Progenitor cell of endocrine pancreas (in vitro differentiated cells): ENCODE results near the gene PODXL. TPM values are rescaled to one million over a fixed set of nuclear protein-coding genes. Genes with fewer than 3 reads are reported as not detected.
"Not testable (repeated sequence)": the region's sequence is repeated elsewhere in the genome, so short reads cannot be mapped to it uniquely, and the experiment has no call there.

Source experiments
- DNase-seq: peaks from one replicate; pipeline ENCODE4 v3.0.0; 2021; ENCODE audit warnings: low spot score; ENCODE audit not compliant: unreplicated experiment
- H3K27ac Mint-ChIP-seq: 2 replicates; pipeline ENCODE4 v1.8.0; 2021; ENCODE audit warnings: mild to moderate bottlenecking, moderate library complexity, mixed read lengths
- H3K27me3 Mint-ChIP-seq: 2 replicates; pipeline ENCODE4 v1.8.0; 2021; ENCODE audit warnings: mixed read lengths
- H3K36me3 Mint-ChIP-seq: 2 replicates; pipeline ENCODE4 v1.8.0; 2022; ENCODE audit warnings: mixed read lengths; ENCODE audit not compliant: insufficient read depth
- H3K4me1 Mint-ChIP-seq: 2 replicates; pipeline ENCODE4 v1.8.0; 2021; ENCODE audit warnings: low read depth, mixed read lengths
- H3K4me3 Mint-ChIP-seq: 2 replicates; pipeline ENCODE4 v1.8.0; 2021; ENCODE audit warnings: low read depth, mild to moderate bottlenecking, moderate library complexity, mixed read lengths
- H3K9me3 Mint-ChIP-seq: 2 replicates; pipeline ENCODE4 v1.8.0; 2021; ENCODE audit warnings: low read depth, mixed read lengths
- total RNA-seq: library from RNA; stranded (reverse); gene quantifications from 2 replicates; pipeline ENCODE4 v1.2.1, GENCODE V29; 2021
- TF ChIP-seq, protein P1 (sequence below): fragments of 200-600 bp; sonication (generic); IDR thresholded peaks from one replicate; pipeline ENCODE4 v1.5.0; 2021; ENCODE audit warnings: antibody characterized with exemption, mild to moderate bottlenecking; ENCODE audit not compliant: unreplicated experiment

Gene PODXL
- total RNA-seq, 1 donor from 2014 or later: 21.2 TPM

GRCh38 chr7:131467788-131468187 lies 88.6 kb downstream of the PODXL start:
- H3K27ac Mint-ChIP-seq: peak overlapping the region; percentile 22
- H3K4me3 Mint-ChIP-seq: no peak overlapping the region
- DNase-seq: no peak
- H3K4me1 Mint-ChIP-seq: peaks cover 3% of the 10 kb centered on the region
- TF ChIP-seq, protein P1, sequence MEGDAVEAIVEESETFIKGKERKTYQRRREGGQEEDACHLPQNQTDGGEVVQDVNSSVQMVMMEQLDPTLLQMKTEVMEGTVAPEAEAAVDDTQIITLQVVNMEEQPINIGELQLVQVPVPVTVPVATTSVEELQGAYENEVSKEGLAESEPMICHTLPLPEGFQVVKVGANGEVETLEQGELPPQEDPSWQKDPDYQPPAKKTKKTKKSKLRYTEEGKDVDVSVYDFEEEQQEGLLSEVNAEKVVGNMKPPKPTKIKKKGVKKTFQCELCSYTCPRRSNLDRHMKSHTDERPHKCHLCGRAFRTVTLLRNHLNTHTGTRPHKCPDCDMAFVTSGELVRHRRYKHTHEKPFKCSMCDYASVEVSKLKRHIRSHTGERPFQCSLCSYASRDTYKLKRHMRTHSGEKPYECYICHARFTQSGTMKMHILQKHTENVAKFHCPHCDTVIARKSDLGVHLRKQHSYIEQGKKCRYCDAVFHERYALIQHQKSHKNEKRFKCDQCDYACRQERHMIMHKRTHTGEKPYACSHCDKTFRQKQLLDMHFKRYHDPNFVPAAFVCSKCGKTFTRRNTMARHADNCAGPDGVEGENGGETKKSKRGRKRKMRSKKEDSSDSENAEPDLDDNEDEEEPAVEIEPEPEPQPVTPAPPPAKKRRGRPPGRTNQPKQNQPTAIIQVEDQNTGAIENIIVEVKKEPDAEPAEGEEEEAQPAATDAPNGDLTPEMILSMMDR: no peak
- H3K27me3 Mint-ChIP-seq: no peaks in the 10 kb centered on the region
- peaks cover 25% of the 10 kb centered on the region for H3K36me3 Mint-ChIP-seq
- no peaks in the 10 kb centered on the region for H3K9me3 Mint-ChIP-seq

- TF ChIP-seq, protein P1: no peak
- no peaks in the 10 kb centered on the region for H3K27me3 Mint-ChIP-seq
- peaks cover 3% of the 10 kb centered on the region for H3K4me1 Mint-ChIP-seq
- no peak overlapping the region for H3K4me3 Mint-ChIP-seq
- H3K9me3 Mint-ChIP-seq: no peaks in the 10 kb centered on the region
- H3K27ac Mint-ChIP-seq: no peak overlapping the region
- DNase-seq: no peak
- peaks cover 22% of the 10 kb centered on the region for H3K36me3 Mint-ChIP-seq
Measured at GRCh38 chr7:131466735-131467365, 89.6 kb downstream of the PODXL start.

- H3K27me3 Mint-ChIP-seq, DNase-seq: not testable (repeated sequence)
Measured at GRCh38 chr7:131462715-131463114, 93.7 kb downstream of the PODXL start.

DNA sequence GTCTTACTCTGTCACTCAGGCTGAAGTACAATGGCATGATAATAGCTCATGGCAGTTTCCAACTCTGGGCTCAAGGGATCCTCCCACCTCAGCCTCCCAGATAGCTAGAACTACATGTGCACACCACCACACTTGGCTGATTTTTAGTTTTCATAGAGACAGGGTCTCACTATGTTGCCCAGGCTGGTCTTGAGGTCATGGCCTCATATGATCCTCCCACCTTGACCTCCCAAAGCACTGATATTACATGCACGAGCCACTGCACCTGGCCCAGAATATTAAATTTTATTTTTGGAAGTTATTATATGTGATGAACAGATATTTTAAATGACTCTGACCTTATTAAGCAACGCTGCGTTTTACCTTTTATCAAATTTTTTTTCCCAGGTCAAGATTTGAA lies 94.4 kb downstream of the PODXL start:
- TF ChIP-seq, protein P1: no peak
- DNase-seq: no peak
- no peak overlapping the region for H3K27ac Mint-ChIP-seq
- H3K4me1 Mint-ChIP-seq: peaks cover 4% of the 10 kb centered on the region
- H3K4me3 Mint-ChIP-seq: no peak overlapping the region
- H3K9me3 Mint-ChIP-seq: no peaks in the 10 kb centered on the region
- no peaks in the 10 kb centered on the region for H3K27me3 Mint-ChIP-seq
- H3K36me3 Mint-ChIP-seq: peaks cover 17% of the 10 kb centered on the region

More at GRCh38 chr7:131462715-131463114, 93.7 kb downstream of the PODXL start:
- H3K4me1 Mint-ChIP-seq, H3K9me3 Mint-ChIP-seq, H3K4me3 Mint-ChIP-seq, H3K27ac Mint-ChIP-seq: not testable (repeated sequence)
- peaks cover 17% of the 10 kb centered on the region for H3K36me3 Mint-ChIP-seq

DNA sequence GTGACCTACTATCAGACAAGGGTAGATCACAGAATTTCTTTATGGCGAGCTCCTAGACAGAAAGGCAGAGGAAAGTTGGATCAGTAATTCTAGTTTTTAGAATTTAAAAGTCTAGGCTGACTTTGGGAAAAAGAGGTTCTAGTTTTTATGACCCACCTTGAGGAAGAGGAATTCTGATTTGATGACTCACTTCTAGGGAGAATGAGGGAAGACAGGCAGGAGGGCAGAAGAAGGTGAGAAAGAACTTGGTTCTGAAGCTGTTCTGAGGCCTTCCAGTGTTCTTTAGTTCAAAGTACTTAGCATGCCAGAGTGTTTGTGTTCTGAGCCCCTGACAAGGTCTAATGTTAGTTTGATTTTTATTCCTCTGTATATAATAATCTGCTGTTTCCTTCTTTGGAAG lies 97.2 kb downstream of the PODXL start:
- Mint-ChIP-seq H3K27me3 (no peaks in the 10 kb centered on the region), H3K36me3 (peaks cover 14% of the 10 kb centered on the region), H3K9me3 (no peaks in the 10 kb centered on the region), H3K4me3 (no peak overlapping the region), H3K4me1 (peaks cover 20% of the 10 kb centered on the region), H3K27ac (peak overlapping the region; percentile 37)
- TF ChIP-seq, protein P1: no peak
- DNase-seq: no peak

GRCh38 chr7:131456338-131456737 lies 100.1 kb downstream of the PODXL start:
- Mint-ChIP-seq H3K27me3 (no peaks in the 10 kb centered on the region), H3K4me3 (no peak overlapping the region), H3K36me3 (peaks cover 16% of the 10 kb centered on the region), H3K9me3 (no peaks in the 10 kb centered on the region), H3K27ac (peak overlapping the region; percentile 11), H3K4me1 (peaks cover 17% of the 10 kb centered on the region)
- no peak for DNase-seq
- TF ChIP-seq, protein P1: no peak
